Fibroblast of peridontal ligament (primary cell): Measurements from ENCODE around the gene ACADVL.
"Not testable (repeated sequence)": the region's sequence is repeated elsewhere in the genome, so short reads cannot be mapped to it uniquely, and the experiment has no call there.

Source experiments
- DNase-seq: peaks from one replicate; pipeline ENCODE4 v3.0.0-alpha.2; 2010; ENCODE audit errors: extremely low read depth

The ACADVL gene

GRCh38 chr17:7235693-7236665 lies 16.2 kb downstream of the ACADVL start:
- DNase-seq, result no peak

GRCh38 chr17:7236808-7237207 lies 17.1 kb downstream of the ACADVL start:
- no peak for DNase-seq

- DNase-seq, result no peak
Measured at GRCh38 chr17:7237266-7237760, 17.6 kb downstream of the ACADVL start.

- DNase-seq, result peak; percentile 44
Measured at GRCh38 chr17:7237761-7238419, 18.2 kb downstream of the ACADVL start.

GRCh38 chr17:7238420-7239090 lies 18.8 kb downstream of the ACADVL start:
- DNase-seq, result no peak

- peak; percentile 99 for DNase-seq
Measured at GRCh38 chr17:7239091-7240027, 19.6 kb downstream of the ACADVL start, which contains the start of gene PHF23. TSS of gene PHF23 (minus strand) at chr17:7239457. CDS start at chr17:7239279, 178 bp downstream.

- no peak for DNase-seq
Measured at GRCh38 chr17:7240375-7240774, 20.6 kb downstream of the ACADVL start.

- peak; percentile 43 for DNase-seq
Measured at GRCh38 chr17:7241090-7241733, 21.5 kb downstream of the ACADVL start.

- DNase-seq, result peak; percentile 93
Measured at GRCh38 chr17:7241783-7242716, 22.3 kb downstream of the ACADVL start, which contains the start of gene GABARAP. TSS of gene GABARAP (minus strand) at chr17:7242449. CDS start at chr17:7242330, 119 bp downstream.

GRCh38 chr17:7242717-7243452 lies 23.1 kb downstream of the ACADVL start:
- peak; percentile 98 for DNase-seq

- DNase-seq, result no peak
Measured at GRCh38 chr17:7243453-7243729, 23.7 kb downstream of the ACADVL start.

GRCh38 chr17:7243838-7244237 lies 24.1 kb downstream of the ACADVL start:
- not testable (repeated sequence) for DNase-seq

- no peak for DNase-seq
Measured at GRCh38 chr17:7246779-7247178, 27.0 kb downstream of the ACADVL start.

GRCh38 chr17:7248796-7249195 lies 29.1 kb downstream of the ACADVL start:
- DNase-seq, result no peak

GRCh38 chr17:7249214-7249613 lies 29.5 kb downstream of the ACADVL start:
- no peak for DNase-seq

- DNase-seq, result no peak
Measured at GRCh38 chr17:7249830-7250229, 30.1 kb downstream of the ACADVL start.

GRCh38 chr17:7250695-7251627 lies 31.2 kb downstream of the ACADVL start:
- no peak for DNase-seq
